NCI-H82 treated with DMSO at 0.1 percent for 48 hours (cell line): ENCODE data around the gene RASA4B.
"Not testable (repeated sequence)": the region's sequence is repeated elsewhere in the genome, so short reads cannot be mapped to it uniquely, and the experiment has no call there.

Experiments
- DNase-seq: peaks from one replicate; lab custom pipeline; 2025; ENCODE audit not compliant: unreplicated experiment; lab: John Stamatoyannopoulos, UW

RASA4B gene

GRCh38 chr7:102511860-102512522 lies 5.6 kb downstream of the RASA4B start:
- DNase-seq = not testable (repeated sequence)

DNA sequence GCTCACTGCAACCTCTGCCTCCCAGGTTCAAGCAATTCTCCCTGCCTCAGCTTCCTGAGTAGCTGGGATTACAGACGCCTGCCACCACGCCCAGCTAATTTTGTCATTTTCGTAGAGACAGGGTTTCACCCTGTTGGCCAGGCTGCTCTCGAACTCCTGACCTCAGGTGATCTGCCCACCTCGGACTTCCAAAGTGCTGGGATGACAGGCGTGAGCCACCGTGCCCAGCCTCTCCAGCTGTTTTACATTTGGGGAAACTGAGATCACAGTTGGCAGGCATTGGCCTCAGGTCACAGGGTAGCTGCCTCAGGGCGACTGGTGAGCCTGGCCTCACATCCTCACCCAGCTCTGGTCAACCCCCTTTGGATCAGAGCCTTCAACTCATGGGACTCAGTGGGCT lies 7.0 kb downstream of the RASA4B start:
- DNase-seq = not testable (repeated sequence)

DNA sequence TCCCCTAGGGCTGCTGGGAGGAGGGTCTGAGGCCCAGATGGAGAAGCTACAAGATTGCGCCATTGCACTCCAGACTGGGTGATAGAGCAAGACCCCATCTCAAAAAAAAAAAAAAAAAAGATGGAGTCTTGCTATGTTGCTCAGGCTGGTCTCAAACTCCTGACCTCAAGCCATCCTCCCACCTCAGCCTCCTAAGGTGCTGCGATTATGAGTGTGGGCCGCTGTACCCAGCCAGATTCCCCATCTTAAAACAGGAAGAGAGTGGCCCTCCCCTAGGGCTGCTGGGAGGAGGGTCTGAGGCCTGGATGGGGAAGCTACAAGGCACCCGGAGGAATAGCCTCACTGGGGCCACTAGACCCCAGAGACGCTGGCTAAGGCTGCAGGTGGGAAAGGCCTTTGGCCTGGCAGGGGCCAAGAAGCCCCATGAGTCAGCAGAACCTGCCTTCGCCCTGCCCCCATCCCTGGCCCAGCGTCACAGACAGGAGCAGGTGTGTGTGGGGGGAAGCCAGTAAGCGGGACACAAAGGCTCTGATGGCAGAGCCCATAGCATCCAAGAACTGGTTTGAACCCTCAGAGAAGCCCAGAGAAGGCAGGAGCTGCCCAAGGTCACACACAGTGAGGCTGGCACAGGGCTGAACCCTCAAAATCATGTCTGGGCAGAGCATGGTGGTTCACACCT lies 10.0 kb downstream of the RASA4B start:
- not testable (repeated sequence) for DNase-seq

- DNase-seq = not testable (repeated sequence)
Measured at GRCh38 chr7:102505298-102506185, 12.0 kb downstream of the RASA4B start.

DNA sequence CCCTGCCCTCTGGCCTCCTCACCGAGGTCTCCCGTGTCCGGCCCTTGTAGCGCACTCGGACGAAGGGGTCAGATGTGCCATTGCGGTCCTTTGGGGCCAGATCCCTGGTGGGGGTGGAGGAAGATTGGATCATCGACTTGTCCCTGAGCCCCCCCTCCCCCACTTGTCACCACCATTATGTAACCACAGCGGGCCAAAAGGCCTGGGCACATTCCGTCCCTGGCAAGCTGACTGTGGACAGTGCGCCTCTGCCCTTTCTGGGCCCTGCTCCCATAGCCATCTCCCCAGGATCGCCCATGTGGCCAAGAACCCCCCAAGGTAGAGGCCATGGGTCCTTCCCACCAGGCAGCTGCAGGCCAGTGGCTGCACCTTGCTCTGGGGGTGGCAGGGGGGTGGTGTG lies 14.4 kb downstream of the RASA4B start:
- not testable (repeated sequence) for DNase-seq

GRCh38 chr7:102498321-102498720 lies 19.3 kb downstream of the RASA4B start:
- DNase-seq = not testable (repeated sequence)

- DNase-seq = not testable (repeated sequence)
Measured at GRCh38 chr7:102497308-102497707, 20.3 kb downstream of the RASA4B start.

- not testable (repeated sequence) for DNase-seq
Measured at GRCh38 chr7:102496861-102497260, 20.7 kb downstream of the RASA4B start.

- DNase-seq = not testable (repeated sequence)
Measured at GRCh38 chr7:102494473-102495149, 23.0 kb downstream of the RASA4B start.

DNA sequence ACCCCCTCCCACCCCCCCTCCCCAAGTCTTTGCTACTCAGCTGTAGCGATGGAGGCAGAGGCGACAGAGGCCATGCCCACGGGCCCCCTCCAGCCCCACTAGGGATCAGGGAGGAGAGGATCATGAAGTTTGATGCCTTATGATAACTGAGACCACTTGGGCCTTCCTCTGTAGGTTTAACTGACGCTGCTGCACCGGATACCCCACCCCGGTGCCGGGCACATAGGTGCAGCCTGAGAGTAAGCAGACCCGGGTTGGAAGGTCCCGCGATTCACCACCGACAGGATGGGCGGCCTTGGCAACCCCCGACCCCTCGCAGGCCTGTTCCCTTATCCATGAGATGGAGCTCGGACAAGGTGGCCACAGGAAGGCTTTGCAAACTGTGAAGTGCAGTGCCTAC lies 23.6 kb downstream of the RASA4B start:
- not testable (repeated sequence) for DNase-seq

DNA sequence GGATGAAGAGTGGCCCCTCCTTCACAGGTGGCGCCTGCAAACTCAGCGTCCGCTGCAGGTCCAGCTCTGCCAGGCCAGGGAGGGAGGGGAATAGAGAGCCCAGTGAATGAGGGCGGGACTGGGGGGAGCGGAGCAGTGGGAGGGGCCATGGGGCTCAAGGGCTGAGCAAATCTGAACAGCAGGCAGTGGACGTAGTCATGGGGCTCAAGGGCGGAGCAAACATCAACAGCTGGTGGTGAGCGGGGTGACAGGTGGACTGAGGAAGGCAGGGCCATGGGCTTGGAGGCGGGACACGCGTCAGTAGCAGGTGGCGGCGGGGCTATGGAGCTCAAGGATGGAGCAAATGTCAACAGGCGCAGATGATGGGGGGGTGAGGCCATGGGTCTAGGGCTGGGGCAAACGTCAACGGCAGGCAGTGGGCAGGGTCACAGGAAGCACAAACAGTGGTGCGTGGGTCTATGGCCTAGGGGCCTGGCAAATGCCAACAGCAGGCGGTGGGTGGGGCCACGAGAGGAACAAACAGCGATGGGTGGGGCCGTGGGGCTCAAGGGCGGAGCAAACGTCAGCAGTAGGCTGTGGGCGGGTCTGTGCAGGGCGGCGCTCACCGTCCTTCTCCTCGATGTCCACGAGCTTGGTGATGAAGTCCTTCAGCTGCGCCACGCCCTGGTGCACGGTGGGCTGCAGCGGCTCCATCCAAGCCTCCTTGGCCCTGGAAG lies 24.2 kb downstream of the RASA4B start:
- not testable (repeated sequence) for DNase-seq

DNA sequence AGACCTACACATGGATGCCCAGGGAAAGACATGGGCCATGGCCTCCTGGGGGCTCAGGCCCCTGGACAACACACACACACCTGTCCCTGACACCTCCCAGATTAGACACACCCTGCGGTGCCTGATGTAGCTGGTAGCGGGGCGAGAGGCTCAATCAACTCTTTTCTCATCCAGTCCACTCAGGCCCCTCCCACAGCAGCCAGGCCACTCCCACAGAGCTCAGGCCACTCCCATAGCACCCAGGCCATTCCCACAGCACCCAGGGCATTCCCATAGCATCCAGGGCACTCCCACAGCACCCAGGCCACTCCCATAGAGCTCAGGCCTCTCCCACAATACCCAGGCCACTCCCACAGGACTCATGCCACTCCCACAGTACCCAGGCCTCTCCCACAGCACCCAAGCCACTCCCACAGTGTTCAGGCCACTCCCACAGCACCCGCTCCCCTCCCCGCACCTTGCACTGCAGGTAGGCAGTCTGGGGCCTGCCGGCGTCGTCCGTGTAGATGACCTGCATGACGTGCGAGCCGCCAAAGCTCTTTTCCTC lies 27.0 kb downstream of the RASA4B start:
- not testable (repeated sequence) for DNase-seq

DNA sequence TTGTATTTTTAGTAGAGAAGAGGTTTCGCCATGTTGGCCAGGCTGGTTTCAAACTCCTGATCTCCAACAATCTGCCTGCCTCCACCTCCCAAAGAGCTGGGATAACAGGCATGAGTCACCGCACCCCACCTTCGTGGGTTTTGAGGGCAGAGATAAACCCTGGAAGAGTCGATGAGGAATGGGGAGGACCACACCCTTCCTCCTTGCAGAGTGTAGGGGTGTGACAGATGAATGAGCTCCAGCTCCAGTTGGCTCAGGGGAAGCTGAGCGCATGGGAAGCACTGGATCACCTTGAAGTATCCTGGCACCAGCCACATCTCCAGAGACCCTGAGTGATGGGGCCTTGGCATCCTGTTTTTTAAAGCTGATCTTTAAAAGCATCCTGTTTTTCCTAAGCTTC lies 33.3 kb downstream of the RASA4B start:
- not testable (repeated sequence) for DNase-seq

- DNase-seq = not testable (repeated sequence)
Measured at GRCh38 chr7:102481962-102482361, 35.6 kb downstream of the RASA4B start.

GRCh38 chr7:102479982-102480637 lies 37.5 kb downstream of the RASA4B start:
- DNase-seq = not testable (repeated sequence)

DNA sequence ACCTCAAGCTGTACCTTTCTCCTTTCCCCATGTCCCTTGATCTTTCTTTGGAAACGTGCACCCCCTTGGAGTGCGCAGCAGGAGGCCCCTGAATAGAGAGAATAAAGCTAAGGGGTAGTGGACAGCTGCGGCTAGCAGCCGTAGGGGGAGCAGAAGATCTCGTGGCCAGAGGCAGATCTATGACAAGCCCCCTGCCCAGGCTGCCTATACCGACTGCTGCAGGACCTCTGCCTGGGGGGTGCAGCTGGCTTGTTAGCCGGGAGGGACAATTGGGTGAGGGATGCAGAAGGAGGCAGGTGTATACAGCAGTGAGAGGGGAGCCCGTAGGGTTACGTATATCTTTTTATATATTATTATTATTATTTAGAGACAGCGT lies 38.4 kb downstream of the RASA4B start:
- not testable (repeated sequence) for DNase-seq

GRCh38 chr7:102478314-102479208 lies 39.0 kb downstream of the RASA4B start, which contains the start of gene POLR2J:
Gene POLR2J (minus strand): TSS chr7:102478922. CDS start chr7:102478860, 62 bp downstream.
- not testable (repeated sequence) for DNase-seq

GRCh38 chr7:102474736-102475435 lies 42.7 kb downstream of the RASA4B start:
- DNase-seq = not testable (repeated sequence)
